BLaER1 treated with 17β-estradiol and CSF1 and Interleukin-3, amounts not matched to agents 10 nM and 100 nM (cell line): ENCODE results near the gene PCSK7.
A peak's percentile ranks its signal among the peaks of the same experiment; 100 is the strongest.

Source experiments
- H3K27ac ChIP-seq, 11 experiments: shearing (Covaris generic); formaldehyde crosslinking; 2 replicates each; pipeline ENCODE4 v1.8.1; 2022
- H3K27me3 ChIP-seq, 11 experiments: shearing (Covaris generic); formaldehyde crosslinking; 2 replicates each; pipeline ENCODE4 v1.8.1; 2022
- H3K36me3 ChIP-seq, 11 experiments: shearing (Covaris generic); formaldehyde crosslinking; 2 replicates each; pipeline ENCODE4 v1.8.1; 2022
- H3K4me1 ChIP-seq, 10 experiments: shearing (Covaris generic); formaldehyde crosslinking; 2 replicates each; pipeline ENCODE4 v1.8.1; 2022
- H3K4me2 ChIP-seq, 11 experiments: shearing (Covaris generic); formaldehyde crosslinking; 2 replicates each; pipeline ENCODE4 v1.8.1; 2022
- H3K4me3 ChIP-seq, 10 experiments: shearing (Covaris generic); formaldehyde crosslinking; 2 replicates each; pipeline ENCODE4 v1.8.1; 2022
- H3K9ac ChIP-seq, 11 experiments: shearing (Covaris generic); formaldehyde crosslinking; 2 replicates each; pipeline ENCODE4 v1.8.1; 2022
- H3K9me3 ChIP-seq, 11 experiments: shearing (Covaris generic); formaldehyde crosslinking; replicated peaks in 1 of 11; 2 replicates each; pipeline ENCODE4 v1.8.1; 2022
- H4K20me1 ChIP-seq, 11 experiments: shearing (Covaris generic); formaldehyde crosslinking; 2 replicates each; pipeline ENCODE4 v1.8.1; 2022
- Cebpa-rat ChIP-seq, 11 experiments: shearing (Covaris generic); IDR thresholded peaks; 2 replicates each; pipeline ENCODE4 v1.8.1; 2022

The PCSK7 gene

DNA sequence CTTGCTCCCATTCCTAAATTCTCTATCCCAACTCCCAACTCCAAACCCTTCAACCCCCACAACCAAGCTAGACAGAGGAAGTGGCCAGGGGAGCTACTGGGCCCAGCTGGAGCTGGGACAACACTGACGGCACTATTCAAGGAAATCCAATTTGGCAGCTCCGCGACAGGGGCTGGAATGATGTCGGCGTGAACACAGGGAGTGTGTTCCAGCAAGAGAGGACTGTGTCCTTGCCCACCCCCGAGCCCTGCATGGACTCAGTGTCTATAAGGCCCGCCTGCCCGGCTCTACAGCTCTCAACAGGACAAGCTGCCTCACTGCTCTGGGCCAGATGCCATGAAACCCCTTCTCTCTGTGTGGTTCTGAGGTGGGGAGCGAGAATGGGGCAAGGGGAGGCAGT is 11.3 kb downstream of the PCSK7 start:
- no peak overlapping the region for H3K4me3 ChIP-seq
- no peak overlapping the region for H3K27ac ChIP-seq
- H3K4me2 ChIP-seq, result no peak overlapping the region
- 0 out of 22 replicates have a peak overlapping the region, but pooled peaks of 1 of the 11 experiments have one; percentile 22 for H3K9ac ChIP-seq
- H3K9me3 ChIP-seq, result no peaks in the 10 kb centered on the region
- H3K36me3 ChIP-seq, result peaks cover 96 to 100% (median 100%) of the 10 kb centered on the region in 11 experiments
- H3K27me3 ChIP-seq, result no peaks in the 10 kb centered on the region
- H4K20me1 ChIP-seq, result peaks cover 0 to 49% (median 0%) of the 10 kb centered on the region in 11 experiments; a peak in 7 of 22 replicates
- TF ChIP-seq Cebpa-rat (IDR thresholded peaks at IDR 0.05), result no peak
- H3K4me1 ChIP-seq, result peaks cover 0 to 13% (median 0%) of the 10 kb centered on the region in 10 experiments; a peak in 4 of 20 replicates

DNA sequence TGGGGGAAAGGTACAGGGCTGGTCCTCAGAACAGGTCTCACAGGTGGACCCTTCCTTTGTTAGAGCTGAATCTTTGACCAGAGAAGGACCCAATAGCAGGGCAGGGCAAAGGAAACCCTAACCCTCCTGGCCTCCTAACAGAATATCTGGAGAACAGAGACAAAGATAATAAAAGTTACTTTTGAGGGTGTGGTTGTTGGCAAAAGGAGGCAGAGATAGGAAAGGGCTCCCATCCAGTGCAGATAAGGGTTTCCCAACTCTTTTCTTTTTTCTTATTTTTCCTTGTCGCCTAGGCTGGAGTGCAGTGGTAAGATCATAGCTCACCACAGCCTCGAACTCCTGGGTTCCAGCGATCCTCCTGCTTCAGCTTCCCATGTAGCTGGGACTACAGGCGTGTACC is 11.9 kb downstream of the PCSK7 start:
- Histone ChIP-seq H3K9ac (peak overlapping the region in 3 of 11 experiments; percentile 22 to 66 (median 23); a peak in 3 of 22 replicates), H3K27me3 (no peaks in the 10 kb centered on the region), H3K27ac (no peak overlapping the region), H3K4me2 (no peak overlapping the region), H3K4me1 (peaks cover 0 to 13% (median 0%) of the 10 kb centered on the region in 10 experiments; a peak in 4 of 20 replicates), H3K36me3 (peaks cover 91 to 97% (median 96%) of the 10 kb centered on the region in 11 experiments), H3K9me3 (no peaks in the 10 kb centered on the region), H3K4me3 (no peak overlapping the region), H4K20me1 (peaks cover 0 to 47% (median 0%) of the 10 kb centered on the region in 11 experiments; a peak in 6 of 22 replicates)
- TF ChIP-seq Cebpa-rat (IDR thresholded peaks at IDR 0.05), result no peak

DNA sequence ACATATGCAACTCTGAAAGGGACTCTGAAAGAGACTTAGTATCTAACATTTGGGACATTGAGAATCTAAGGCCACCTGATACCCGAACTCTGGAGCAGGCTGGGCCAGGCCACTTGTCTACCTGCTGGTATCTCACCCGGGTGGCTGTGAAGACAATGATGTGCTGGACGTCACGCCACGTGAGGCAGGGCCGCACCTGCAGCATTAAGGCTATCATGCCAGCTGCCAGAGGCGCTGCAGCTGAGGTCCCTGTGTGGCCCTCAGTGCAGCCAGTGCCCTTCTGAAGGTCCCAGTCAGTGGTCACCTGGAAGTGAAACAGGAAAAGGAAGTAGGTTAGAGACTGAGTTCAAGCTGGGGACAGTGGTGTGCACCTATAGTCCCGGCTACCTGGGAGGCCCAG is 12.4 kb downstream of the PCSK7 start:
- H3K9me3 ChIP-seq, result no peaks in the 10 kb centered on the region
- H3K36me3 ChIP-seq, result peaks cover 93 to 97% (median 96%) of the 10 kb centered on the region in 11 experiments
- peaks cover 0 to 47% (median 0%) of the 10 kb centered on the region in 11 experiments; a peak in 6 of 22 replicates for H4K20me1 ChIP-seq
- H3K27me3 ChIP-seq, result no peaks in the 10 kb centered on the region
- H3K27ac ChIP-seq, result no peak overlapping the region
- H3K9ac ChIP-seq, result peak overlapping the region in 1 of 11 experiments; percentile 66; a peak in 3 of 22 replicates
- H3K4me3 ChIP-seq, result no peak overlapping the region
- TF ChIP-seq Cebpa-rat (IDR thresholded peaks at IDR 0.05), result no peak
- no peak overlapping the region for H3K4me2 ChIP-seq
- H3K4me1 ChIP-seq, result peaks cover 0 to 13% (median 0%) of the 10 kb centered on the region in 10 experiments; a peak in 4 of 20 replicates

DNA sequence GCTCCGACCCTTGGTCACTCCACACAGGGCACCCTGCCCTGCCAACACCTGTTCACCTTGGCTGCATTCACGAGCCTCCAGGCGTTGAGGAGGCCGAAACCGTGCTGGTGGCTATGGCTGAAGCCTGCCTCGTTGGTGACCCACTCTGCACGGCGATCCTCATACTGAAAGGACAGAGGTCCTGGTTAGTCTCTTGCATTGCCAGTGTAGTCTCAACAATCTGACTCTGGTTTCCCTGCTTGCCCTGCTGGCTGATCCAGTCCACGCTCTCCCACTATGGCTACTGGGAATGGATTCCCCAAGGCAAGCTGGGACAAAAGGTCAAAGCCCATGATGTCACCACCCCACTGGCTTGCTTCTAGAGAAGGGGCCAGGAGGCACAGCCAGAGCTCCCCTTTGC is 12.9 kb downstream of the PCSK7 start:
- H3K9ac ChIP-seq, result peak overlapping the region in 2 of 11 experiments; percentile 19 to 66; a peak in 2 of 22 replicates
- H3K9me3 ChIP-seq, result no peaks in the 10 kb centered on the region
- H3K4me2 ChIP-seq, result no peak overlapping the region
- no peak overlapping the region for H3K27ac ChIP-seq
- H3K27me3 ChIP-seq, result no peaks in the 10 kb centered on the region
- peaks cover 93 to 97% (median 95%) of the 10 kb centered on the region in 11 experiments for H3K36me3 ChIP-seq
- peaks cover 0 to 45% (median 0%) of the 10 kb centered on the region in 11 experiments; a peak in 6 of 22 replicates for H4K20me1 ChIP-seq
- peaks cover 0 to 13% (median 0%) of the 10 kb centered on the region in 10 experiments; a peak in 4 of 20 replicates for H3K4me1 ChIP-seq
- no peak overlapping the region for H3K4me3 ChIP-seq
- no peak for TF ChIP-seq Cebpa-rat (IDR thresholded peaks at IDR 0.05)

DNA sequence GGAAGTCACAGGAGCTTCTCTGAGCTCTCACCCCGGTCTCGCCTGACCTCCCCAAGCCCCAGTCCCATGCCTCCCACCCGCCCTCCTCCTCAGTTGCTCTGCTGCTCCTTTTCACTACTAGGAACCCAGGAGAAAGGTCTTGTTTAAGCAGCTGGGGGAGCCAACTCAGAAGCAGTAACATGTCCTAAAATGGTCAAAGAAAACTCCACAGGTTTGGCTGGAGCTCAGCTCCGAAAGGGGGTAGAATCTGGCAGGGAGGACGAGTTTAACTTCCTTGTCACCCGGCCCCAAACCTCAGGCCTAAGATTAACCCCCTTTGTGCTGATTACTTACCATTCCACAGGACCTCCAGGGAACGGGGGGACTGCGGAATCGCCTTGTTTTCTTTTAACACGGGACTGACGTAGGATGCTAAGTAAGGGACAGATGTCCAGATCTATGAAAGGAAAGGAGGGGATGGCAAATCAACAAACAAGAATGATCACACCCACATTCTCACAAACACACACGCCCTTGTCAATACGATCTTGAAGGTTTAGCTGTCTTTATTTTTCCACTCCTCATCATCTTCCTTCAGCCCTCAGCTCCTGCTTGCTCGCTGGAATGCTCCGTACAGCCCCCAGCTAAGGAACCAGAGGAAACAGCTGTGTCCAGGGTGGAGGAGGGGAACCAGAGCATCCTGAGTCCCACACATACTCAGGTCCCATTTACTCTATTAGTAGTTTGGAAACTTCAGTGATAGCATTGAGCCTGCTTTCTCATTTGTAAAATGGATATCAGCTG is 13.5 kb downstream of the PCSK7 start:
- Histone ChIP-seq H3K4me1 (peaks cover 0 to 13% (median 0%) of the 10 kb centered on the region in 10 experiments; a peak in 4 of 20 replicates), H4K20me1 (peaks cover 0 to 39% (median 0%) of the 10 kb centered on the region in 11 experiments; a peak in 6 of 22 replicates), H3K9ac (peak overlapping the region in 1 of 11 experiments; percentile 19; a peak in 1 of 22 replicates), H3K4me3 (no peak overlapping the region), H3K4me2 (no peak overlapping the region), H3K9me3 (no peaks in the 10 kb centered on the region), H3K36me3 (peaks cover 90 to 97% (median 95%) of the 10 kb centered on the region in 11 experiments), H3K27ac (no peak overlapping the region), H3K27me3 (no peaks in the 10 kb centered on the region)
- TF ChIP-seq Cebpa-rat (IDR thresholded peaks at IDR 0.05), result no peak

DNA sequence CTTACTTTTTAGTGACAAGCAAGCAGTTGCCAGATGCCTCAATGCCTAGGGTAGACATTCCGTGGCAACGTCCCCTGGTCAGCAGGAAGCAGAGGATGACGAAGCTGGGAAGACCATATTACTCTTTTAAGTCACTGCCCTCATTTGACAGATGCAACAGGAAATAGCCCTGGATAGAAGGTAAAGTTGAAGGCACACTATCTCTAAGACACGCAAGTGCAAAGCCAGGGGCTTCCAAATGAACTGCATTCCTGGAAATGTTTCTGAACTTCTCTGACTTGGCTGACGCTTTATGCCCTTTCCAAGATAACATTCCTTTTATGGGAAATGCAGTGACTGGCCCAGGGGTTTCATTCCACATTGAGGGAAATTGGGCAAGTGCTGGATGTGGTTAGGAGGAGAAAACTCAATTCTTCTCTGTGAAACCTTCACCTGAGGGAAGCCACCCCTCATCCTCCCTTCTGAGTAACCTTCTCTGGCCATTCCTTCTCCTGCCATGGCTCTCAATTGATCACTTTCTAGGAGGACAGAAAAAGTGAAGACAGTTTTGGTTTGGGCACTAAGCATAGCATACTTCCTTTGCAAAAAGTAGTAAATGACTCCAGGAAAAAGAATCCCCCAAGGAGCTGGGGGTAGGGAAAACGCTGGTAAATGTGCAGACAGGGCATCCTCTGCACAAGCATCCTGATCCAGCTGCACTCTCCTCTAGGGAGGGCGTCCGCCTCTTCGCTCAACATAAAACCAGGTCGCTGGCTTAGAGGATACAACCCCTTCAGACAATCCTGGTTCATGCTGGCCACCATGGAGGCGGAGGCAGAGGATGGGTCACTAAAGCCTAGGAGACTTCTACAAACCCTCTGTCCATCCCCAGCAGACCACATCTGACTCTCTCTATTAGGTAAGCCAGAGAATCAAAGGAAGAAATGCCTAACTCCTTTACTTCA is 14.5 kb downstream of the PCSK7 start:
- H3K36me3 ChIP-seq, result peaks cover 92 to 97% (median 94%) of the 10 kb centered on the region in 11 experiments

DNA sequence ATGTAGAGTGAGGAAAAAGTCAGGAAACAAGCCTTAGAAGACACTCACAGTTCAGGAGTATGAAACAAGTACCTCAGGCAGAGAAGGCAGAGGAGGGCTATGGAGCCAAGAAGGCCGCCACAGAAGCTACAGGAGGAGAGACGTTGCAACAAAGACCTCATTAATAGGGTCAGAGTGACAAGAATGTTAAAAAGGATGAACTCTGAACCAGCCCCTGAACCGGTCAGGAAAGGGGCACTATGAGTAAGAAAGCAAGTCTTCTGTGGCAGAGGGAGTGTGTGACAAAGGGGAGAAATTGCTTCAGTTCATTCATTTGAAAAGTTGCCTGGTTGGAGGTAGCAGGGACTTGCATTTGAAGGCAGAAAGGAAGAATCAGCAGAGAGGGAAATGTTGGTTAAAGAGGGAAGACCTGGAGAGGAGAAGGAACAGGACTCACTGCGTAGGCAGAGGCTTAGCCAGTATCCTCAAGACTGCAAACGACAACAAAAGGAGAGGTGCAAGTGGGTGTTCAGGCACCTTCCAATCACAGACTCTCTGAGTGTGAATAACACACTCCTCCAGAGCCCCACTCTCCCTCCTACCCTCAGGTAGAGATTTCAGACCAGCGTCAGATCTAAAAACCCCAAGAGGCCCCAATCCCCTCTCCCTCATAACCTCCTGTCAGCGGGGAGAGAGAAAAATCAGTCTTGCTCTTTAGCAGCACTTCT is 17.3 kb downstream of the PCSK7 start:
- H3K9ac ChIP-seq, result no peak overlapping the region
- peaks cover 0 to 3% (median 0%) of the 10 kb centered on the region in 10 experiments; a peak in 3 of 20 replicates for H3K4me1 ChIP-seq
- no peak for TF ChIP-seq Cebpa-rat (IDR thresholded peaks at IDR 0.05)
- H3K27me3 ChIP-seq, result no peaks in the 10 kb centered on the region
- no peak overlapping the region for H3K4me3 ChIP-seq
- H3K27ac ChIP-seq, result no peak overlapping the region
- H3K4me2 ChIP-seq, result no peak overlapping the region
- H3K9me3 ChIP-seq, result no peaks in the 10 kb centered on the region
- peaks cover 0 to 19% (median 0%) of the 10 kb centered on the region in 11 experiments; a peak in 5 of 22 replicates for H4K20me1 ChIP-seq
- H3K36me3 ChIP-seq, result peaks cover 70 to 97% (median 84%) of the 10 kb centered on the region in 11 experiments

More for the DNA sequence above, 14.5 kb downstream of the PCSK7 start:
- Histone ChIP-seq H4K20me1 (peaks cover 0 to 39% (median 0%) of the 10 kb centered on the region in 11 experiments; a peak in 6 of 22 replicates), H3K4me2 (no peak overlapping the region), H3K4me1 (peaks cover 0 to 13% (median 0%) of the 10 kb centered on the region in 10 experiments; a peak in 4 of 20 replicates), H3K27ac (no peak overlapping the region), H3K4me3 (no peak overlapping the region), H3K9ac (no peak overlapping the region), H3K27me3 (no peaks in the 10 kb centered on the region), H3K9me3 (no peaks in the 10 kb centered on the region)
- no peak for TF ChIP-seq Cebpa-rat (IDR thresholded peaks at IDR 0.05)

DNA sequence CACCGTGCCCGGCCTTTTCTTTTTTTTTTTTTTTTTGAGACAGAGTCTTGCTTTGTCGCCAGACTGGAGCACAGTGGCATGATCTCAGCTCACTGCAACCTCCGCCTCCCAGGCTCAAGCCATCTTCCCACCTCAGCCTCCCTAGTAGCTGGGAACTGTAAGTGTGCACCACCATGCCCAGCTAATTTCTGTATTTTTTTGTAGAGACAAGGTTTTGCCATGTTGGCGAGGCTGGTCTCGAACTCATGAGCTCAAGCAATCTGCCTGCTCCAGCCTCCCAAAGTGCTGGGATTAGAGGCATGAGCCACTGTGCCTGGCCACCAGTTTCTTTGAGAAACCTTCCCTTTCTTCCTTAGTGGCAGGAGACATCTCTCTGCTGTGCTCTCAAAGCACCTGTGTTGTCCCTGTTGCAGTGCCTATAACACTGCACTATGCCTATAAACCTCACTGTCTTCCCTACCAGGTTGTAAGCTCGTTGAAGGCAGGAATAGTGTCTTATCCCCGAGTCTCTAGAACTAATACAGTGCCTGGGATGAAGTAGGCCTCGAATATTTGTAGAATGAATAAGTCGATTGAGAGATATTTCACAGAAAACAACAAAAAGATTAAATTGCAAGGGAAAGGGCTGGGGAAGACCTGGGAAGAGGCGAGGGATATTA is 19.0 kb downstream of the PCSK7 start:
- no peak overlapping the region for H3K4me2 ChIP-seq
- no peak for TF ChIP-seq Cebpa-rat (IDR thresholded peaks at IDR 0.05)
- H3K4me1 ChIP-seq, result no peaks in the 10 kb centered on the region
- no peaks in the 10 kb centered on the region for H3K27me3 ChIP-seq
- no peak overlapping the region for H3K27ac ChIP-seq
- no peak overlapping the region for H3K4me3 ChIP-seq
- H3K36me3 ChIP-seq, result peaks cover 52 to 83% (median 66%) of the 10 kb centered on the region in 11 experiments
- H3K9me3 ChIP-seq, result no peaks in the 10 kb centered on the region
- H3K9ac ChIP-seq, result no peak overlapping the region
- H4K20me1 ChIP-seq, result peaks cover 0 to 10% (median 0%) of the 10 kb centered on the region in 11 experiments; a peak in 3 of 22 replicates
